ENCODE data around the gene SLC39A11.

Gene SLC39A11

GRCh38 chr17:72684405-72685020 lies 408.0 kb downstream of the SLC39A11 start:
- DNase-seq (ENCODE audit: low read depth): no peak

- no peak for DNase-seq (ENCODE audit: low read depth)
Measured at GRCh38 chr17:72683506-72684404, 408.7 kb downstream of the SLC39A11 start.

GRCh38 chr17:72682605-72683004 lies 409.9 kb downstream of the SLC39A11 start:
- no peak for DNase-seq (ENCODE audit: low read depth)

- no peak for DNase-seq (ENCODE audit: low read depth)
Measured at GRCh38 chr17:72681844-72682243, 410.6 kb downstream of the SLC39A11 start.

GRCh38 chr17:72677714-72678390 lies 414.6 kb downstream of the SLC39A11 start:
- DNase-seq (ENCODE audit: low read depth): no peak

GRCh38 chr17:72677108-72677507 lies 415.4 kb downstream of the SLC39A11 start:
- DNase-seq (ENCODE audit: low read depth): no peak

- DNase-seq (ENCODE audit: low read depth): no peak
Measured at GRCh38 chr17:72672729-72673128, 419.8 kb downstream of the SLC39A11 start.

GRCh38 chr17:72671016-72671415 lies 421.5 kb downstream of the SLC39A11 start:
- DNase-seq (ENCODE audit: low read depth): no peak

- DNase-seq (ENCODE audit: low read depth): no peak
Measured at GRCh38 chr17:72667096-72668063, 425.1 kb downstream of the SLC39A11 start.

- DNase-seq (ENCODE audit: low read depth): no peak
Measured at GRCh38 chr17:72665852-72666851, 426.3 kb downstream of the SLC39A11 start.

- DNase-seq (ENCODE audit: low read depth): no peak
Measured at GRCh38 chr17:72662827-72663190, 429.7 kb downstream of the SLC39A11 start.

GRCh38 chr17:72661945-72662826 lies 430.3 kb downstream of the SLC39A11 start:
- DNase-seq (ENCODE audit: low read depth): no peak

GRCh38 chr17:72661116-72661944 lies 431.2 kb downstream of the SLC39A11 start:
- no peak for DNase-seq (ENCODE audit: low read depth)

- no peak for DNase-seq (ENCODE audit: low read depth)
Measured at GRCh38 chr17:72660274-72661115, 432.0 kb downstream of the SLC39A11 start.

GRCh38 chr17:72659811-72660210 lies 432.7 kb downstream of the SLC39A11 start:
- DNase-seq (ENCODE audit: low read depth): no peak

GRCh38 chr17:72658675-72659074 lies 433.8 kb downstream of the SLC39A11 start:
- DNase-seq (ENCODE audit: low read depth): no peak

All from T follicular helper cell (primary cell).